Adipose tissue (tissue), 3 donors: ENCODE measurements around the gene ACVR2A. TPM values are rescaled to one million over a fixed set of nuclear protein-coding genes. Genes with fewer than 3 reads are reported as not detected.

Experiments used
- H3K27ac ChIP-seq: one replicate; pipeline ENCODE4 v1.5.1; 2013; ENCODE audit warnings: low read depth, low read length
- WGBS, 3 donors: extraction: QIAGEN DNeasy Blood & Tissue Kit; methylation state at CpG; one replicate each; pipeline ENCODE4 v1.1.7; 2013; 5-methylcytosine and 5-hydroxymethylcytosine counted together
- polyA plus RNA-seq, 3 donors: library from polyadenylated mRNA; stranded (reverse); fragments of 200-250 nt; gene quantifications; one replicate each; pipeline ENCODE4 v1.2.3, GENCODE V29; 2013
- donor health status: healthy with polysubstance abuse.
- donor health status: Bipolar disorder and iron deficiency.
- donor health status: healthy.

The ACVR2A gene
- polyA plus RNA-seq, 3 donors: 2.3 to 5.2 (median 3.7) TPM

- WGBS, 3 donors: 30 to 38% (median 33%) methylated on average over 3 of the region's 3 CpGs
- H3K27ac ChIP-seq: no peak overlapping the region
Measured at GRCh38 chr2:147913701-147914480, 69.1 kb downstream of the ACVR2A start.

- WGBS, 3 donors: 86 to 95% (median 92%) methylated on average over 2 of the region's 2 CpGs
- H3K27ac ChIP-seq: no peak overlapping the region
Measured at GRCh38 chr2:147916067-147916466, 71.2 kb downstream of the ACVR2A start.

- no peak overlapping the region for H3K27ac ChIP-seq
- 57 to 86% (median 72%) methylated on average over 4 of the region's 4 CpGs for WGBS, 3 donors
Measured at GRCh38 chr2:147916723-147917122, 71.9 kb downstream of the ACVR2A start.

- H3K27ac ChIP-seq: no peak overlapping the region
- 77 to 86% (median 85%) methylated on average over 4 of the region's 4 CpGs for WGBS, 3 donors
Measured at GRCh38 chr2:147917161-147917560, 72.3 kb downstream of the ACVR2A start.

GRCh38 chr2:147923846-147924245 is 79.0 kb downstream of the ACVR2A start:
- 53 to 81% (median 53%) methylated on average over 3 of the region's 3 CpGs for WGBS, 3 donors
- no peak overlapping the region for H3K27ac ChIP-seq

GRCh38 chr2:147924647-147925046 is 79.8 kb downstream of the ACVR2A start:
- WGBS, 3 donors: 89 to 95% (median 93%) methylated on average over 3 of the region's 3 CpGs
- no peak overlapping the region for H3K27ac ChIP-seq

- H3K27ac ChIP-seq: no peak overlapping the region
Measured at GRCh38 chr2:147925886-147926285, 81.1 kb downstream of the ACVR2A start.

GRCh38 chr2:147927053-147927588 is 82.3 kb downstream of the ACVR2A start:
- H3K27ac ChIP-seq: no peak overlapping the region
- 98 to 99% (median 98%) methylated on average over 4 of the region's 4 CpGs for WGBS, 3 donors

GRCh38 chr2:147933931-147934330 is 89.1 kb downstream of the ACVR2A start:
- no peak overlapping the region for H3K27ac ChIP-seq

- H3K27ac ChIP-seq: no peak overlapping the region
- WGBS, 3 donors: 71 to 86% (median 83%) methylated on average over 1 of the region's 1 CpG
Measured at GRCh38 chr2:147934881-147935620, 90.2 kb downstream of the ACVR2A start.

- H3K27ac ChIP-seq: no peak overlapping the region
- WGBS, 3 donors: 40 to 43% (median 41%) methylated on average over 3 of the region's 3 CpGs
Measured at GRCh38 chr2:147937744-147938349, 93.0 kb downstream of the ACVR2A start.

GRCh38 chr2:147939313-147939712 is 94.5 kb downstream of the ACVR2A start:
- 88 to 92% (median 89%) methylated on average over 1 of the region's 1 CpG for WGBS, 3 donors
- no peak overlapping the region for H3K27ac ChIP-seq

- 46 to 59% (median 49%) methylated on average over 1 of the region's 1 CpG for WGBS, 3 donors
- no peak overlapping the region for H3K27ac ChIP-seq
Measured at GRCh38 chr2:147945660-147946059, 100.8 kb downstream of the ACVR2A start.

GRCh38 chr2:147952118-147952517 is 107.3 kb downstream of the ACVR2A start:
- no peak overlapping the region for H3K27ac ChIP-seq

GRCh38 chr2:147968571-147968970 is 123.7 kb downstream of the ACVR2A start:
- 93 to 96% (median 94%) methylated on average over 2 of the region's 2 CpGs for WGBS, 3 donors
- H3K27ac ChIP-seq: no peak overlapping the region

GRCh38 chr2:147976102-147976501 is 131.3 kb downstream of the ACVR2A start:
- no peak overlapping the region for H3K27ac ChIP-seq
- 81 to 91% (median 81%) methylated on average over 2 of the region's 2 CpGs for WGBS, 3 donors

- H3K27ac ChIP-seq: no peak overlapping the region
- 94 to 100% (median 97%) methylated on average over 3 of the region's 3 CpGs for WGBS, 3 donors
Measured at GRCh38 chr2:147977679-147978078, 132.8 kb downstream of the ACVR2A start.
